NCI-H128 (cell line): ENCODE results near the gene PARVB.

Experiments
- DNase-seq: peaks from one replicate; lab custom pipeline; 2025; ENCODE audit not compliant: unreplicated experiment; lab: John Stamatoyannopoulos, UW

Gene PARVB

DNA sequence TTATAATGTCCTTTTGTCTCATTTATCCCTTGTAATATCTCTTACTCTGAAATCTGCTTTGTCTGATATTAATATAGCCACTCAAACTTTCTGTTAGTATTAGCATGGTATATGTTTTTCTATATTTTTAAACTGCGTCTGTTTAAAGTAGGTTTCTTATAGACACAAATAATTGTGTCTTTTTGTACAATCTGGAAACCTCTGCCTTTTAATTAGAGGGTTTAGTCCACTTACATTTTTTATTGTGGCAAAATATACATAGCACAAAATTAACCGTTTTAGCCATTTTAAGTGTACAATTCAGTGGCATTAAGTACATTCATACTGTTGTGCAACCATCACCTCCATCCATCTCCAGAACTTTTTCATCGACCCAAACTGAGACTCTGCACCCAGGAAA is 185.2 kb downstream of the PARVB start:
- no peak for DNase-seq

- DNase-seq, result no peak
These were observed 186.6 kb downstream of the PARVB start for GRCh38 chr22:44210722-44211121.

DNA sequence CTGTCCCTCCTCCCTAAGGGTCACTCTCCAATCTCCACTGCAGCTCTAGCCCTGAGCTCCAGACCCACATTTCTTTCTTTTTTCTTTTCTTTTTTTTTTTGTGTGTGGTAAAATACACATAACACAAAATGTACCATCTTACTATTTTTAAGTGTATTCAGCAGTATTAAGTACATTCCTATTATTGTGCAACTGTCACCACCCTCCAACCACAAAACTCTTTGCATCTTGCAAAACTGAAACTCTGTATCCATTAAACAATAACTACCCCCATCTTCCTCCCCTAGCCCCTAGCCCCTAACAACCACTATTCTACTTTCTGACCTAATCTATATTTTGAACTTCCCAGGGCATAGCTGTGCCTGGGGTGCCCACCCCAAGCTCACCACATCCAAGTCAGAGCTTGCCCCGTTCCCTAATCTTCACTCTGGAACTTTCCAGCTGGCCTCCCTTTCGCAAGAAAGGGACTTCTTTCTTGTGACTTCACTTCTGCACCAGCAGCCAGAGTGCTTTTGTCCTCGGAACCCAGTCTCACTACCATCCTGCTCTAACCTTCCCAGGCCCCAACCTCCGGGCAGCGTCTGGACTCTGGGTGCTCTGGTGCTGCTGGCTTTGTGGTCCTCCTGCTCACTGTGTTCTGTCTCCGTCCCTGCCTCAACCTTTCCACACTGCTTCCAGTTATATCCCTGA is 187.3 kb downstream of the PARVB start:
- DNase-seq, result no peak

DNA sequence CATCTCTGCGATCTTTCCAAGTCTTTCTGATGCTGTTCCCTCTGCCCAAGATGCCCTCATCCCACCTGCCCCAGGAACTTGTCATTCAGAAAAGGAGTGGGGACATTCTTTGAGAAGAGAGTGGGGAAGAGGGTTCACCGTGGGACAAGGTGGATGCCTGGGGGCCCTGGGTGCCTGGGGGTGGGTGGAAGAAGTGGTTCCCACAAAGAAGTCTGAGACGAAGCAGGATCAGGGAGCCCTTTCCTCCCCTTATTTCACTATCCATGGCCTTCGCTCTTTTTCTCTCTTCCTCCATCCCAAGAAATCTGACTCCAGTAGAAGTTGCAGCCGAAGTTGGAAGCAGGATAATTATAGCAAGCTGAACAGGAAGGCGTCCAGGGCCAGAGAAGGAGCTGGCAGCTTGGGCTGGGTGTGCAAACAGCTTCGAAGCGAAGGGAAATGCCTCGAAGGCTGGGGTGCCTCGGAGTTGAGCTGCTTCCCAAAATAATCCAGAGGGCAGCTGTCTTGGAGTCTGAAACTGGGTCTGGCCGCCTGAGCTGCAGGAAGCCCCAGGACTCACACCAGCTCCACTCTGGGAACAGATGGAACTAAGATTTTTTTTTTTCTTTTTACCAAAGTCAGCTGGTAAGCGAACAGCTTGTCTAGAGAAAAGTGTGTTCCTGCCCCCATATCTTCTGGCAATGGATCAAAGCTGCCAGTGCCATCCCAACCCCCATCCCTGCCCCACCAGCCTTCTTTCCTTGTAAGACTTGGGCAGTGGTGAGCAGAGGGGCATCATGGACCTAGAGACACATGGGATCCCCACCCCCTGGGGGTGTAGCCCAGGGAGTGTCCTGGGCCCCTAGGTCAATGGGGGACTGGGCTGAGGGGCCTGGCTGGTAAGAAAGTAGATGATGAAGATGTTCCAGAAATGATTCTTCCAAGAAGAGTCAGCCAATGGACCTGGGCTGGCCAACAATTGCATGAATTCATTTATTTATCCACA is 188.1 kb downstream of the PARVB start:
- no peak for DNase-seq

DNA sequence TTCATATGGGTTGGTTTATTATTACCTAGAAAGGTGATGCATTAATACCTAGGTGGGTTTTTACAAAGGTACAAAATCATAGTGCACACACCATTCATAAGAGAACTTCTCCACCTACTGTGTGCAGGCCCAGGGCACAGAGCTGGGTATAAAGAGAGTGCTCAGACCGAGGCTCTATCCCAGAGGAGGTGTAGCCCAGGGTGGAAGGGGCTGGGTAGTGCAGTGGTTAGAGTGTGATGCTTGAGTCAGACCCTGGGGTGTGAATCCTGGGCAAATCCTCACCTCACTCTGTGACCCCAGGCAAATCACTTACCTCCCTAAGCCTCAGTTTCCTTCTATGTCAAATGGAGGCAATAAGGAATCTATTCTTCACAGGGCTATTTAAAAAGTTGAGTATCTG is 188.8 kb downstream of the PARVB start:
- no peak for DNase-seq

- DNase-seq, result no peak
These were observed 189.5 kb downstream of the PARVB start for GRCh38 chr22:44213489-44214043.

GRCh38 chr22:44214187-44214586 is 190.1 kb downstream of the PARVB start:
- no peak for DNase-seq

GRCh38 chr22:44214764-44215163 is 190.7 kb downstream of the PARVB start:
- DNase-seq, result no peak

DNA sequence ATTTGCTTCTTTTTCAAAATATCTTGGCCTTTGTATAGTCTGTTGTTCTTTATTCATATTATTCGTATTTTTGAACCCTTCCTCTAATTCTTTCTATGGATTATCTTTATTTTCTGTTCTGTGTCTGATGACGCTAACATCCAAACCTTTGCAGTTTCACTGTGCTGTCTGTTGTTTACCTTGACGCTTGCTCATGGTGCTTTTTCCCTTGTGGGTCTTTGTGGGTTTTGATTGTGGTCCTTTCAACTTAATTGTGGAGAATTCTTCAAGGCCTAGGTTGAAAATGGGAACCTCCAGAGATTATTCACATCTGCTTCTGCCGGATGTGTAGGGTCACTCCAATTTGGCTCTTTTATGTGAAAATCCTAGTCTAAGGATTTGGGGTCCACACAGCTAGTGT is 191.2 kb downstream of the PARVB start:
- DNase-seq, result no peak

DNA sequence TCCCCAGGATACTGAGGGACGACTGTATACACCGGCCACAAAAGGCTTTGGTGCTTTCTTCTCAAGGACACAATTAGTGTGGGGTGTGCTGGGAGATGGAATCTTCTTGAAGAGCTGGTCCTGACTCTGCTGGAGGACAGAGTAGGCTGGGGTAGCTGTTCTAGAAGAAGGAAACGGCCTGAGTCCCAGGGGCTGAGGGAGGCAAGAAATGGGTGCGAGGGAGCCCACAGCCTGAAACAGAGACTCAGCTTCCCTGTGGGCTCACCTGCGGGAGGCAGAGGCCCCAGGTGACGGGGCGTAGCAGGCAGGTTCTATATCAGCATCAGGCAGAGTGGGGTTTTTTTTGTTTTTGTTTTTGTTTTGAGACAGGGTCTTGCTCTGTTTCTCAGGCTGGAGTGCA is 193.2 kb downstream of the PARVB start:
- DNase-seq, result no peak

DNA sequence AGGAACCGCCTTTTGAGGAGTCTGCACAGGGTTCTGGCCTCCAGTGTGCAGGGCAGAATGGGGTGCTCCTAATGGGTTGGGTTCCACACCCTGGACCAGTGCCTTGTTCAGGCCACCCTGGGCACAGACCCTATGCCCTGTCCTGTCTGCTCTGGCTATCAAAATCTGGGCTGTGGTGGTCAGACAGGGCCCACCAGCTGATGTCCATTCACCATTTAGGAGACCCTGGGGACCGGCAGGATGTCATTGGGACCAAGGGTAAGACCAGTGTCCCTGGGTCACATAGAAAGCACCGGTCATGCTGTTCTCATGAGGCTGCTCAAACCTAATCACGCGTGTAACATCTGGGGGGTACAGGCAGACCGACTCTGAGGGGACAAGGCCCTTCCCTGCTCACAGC is 194.0 kb downstream of the PARVB start:
- DNase-seq, result no peak

- DNase-seq, result no peak
These were observed 195.2 kb downstream of the PARVB start for GRCh38 chr22:44219101-44219870.

DNA sequence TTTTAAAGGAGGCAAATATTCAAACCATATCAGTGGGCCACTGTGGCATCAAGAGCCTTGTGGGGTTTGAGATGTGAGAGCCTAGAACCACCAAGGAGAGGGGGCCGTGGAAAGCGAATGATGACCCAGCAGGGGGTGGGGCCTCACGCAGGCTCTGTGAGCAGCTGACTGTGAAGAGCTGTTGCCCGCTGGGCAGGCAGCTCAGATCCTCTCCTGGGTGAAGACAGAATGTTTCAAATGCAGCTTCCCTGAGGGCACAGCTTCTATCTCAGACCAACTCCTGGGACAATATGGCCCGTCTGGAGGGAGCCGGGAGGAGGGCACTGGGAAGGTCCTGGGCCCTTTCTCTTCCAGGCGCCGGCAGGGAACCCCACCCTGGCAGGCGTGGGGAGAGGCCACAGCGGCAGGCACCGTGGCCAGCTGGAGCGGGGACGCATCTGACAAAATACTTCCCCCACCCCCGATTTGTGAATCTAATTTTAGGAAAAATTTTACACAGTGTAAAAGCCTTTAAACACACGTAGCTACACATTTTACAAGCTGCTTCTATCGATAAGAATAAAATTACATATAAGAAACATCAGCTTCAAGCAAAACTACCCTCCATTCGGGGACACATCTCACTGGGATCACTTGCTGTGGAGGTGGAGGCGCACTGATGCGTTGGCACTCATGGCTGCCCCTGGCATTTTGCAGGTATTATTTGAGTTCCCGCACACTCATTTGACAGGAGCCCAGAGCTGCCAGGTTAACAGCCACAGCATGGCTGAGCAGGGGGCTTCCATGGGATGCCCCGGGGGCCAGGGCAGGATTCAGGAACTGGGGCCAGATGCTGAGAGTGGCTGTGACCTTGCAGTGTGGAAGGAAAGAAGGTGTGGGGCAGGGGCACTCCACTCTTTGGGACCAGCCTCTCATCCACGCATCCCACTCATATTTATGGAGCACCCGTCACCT is 196.9 kb downstream of the PARVB start:
- DNase-seq, result no peak

GRCh38 chr22:44221710-44222475 is 197.8 kb downstream of the PARVB start:
- no peak for DNase-seq
